ENCODE data around the gene CAPS2. TPM values are rescaled to one million over a fixed set of nuclear protein-coding genes. Genes with fewer than 3 reads are reported as not detected.

The CAPS2 gene
- total and polyA plus RNA-seq, 10 of the 15 experiments (the other 5 are each of a cell fraction or from before 2014, with no cell fraction given), result 2.0 to 6.4 (median 4.2) TPM

- BruUV-seq (replicated peaks), result no TSS peak
- H3K4me2 ChIP-seq (ENCODE audit: control insufficient read depth, insufficient read depth), result no peak overlapping the region
- H3K79me2 ChIP-seq (ENCODE audit: control insufficient read depth, insufficient read depth, low read length), result no peaks in the 10 kb centered on the region
- no peak overlapping the region for H3K4me3 ChIP-seq
- ChIA-PET CTCF (interaction anchor here (1.1 to 2.1 kb wide), 3 partner anchors 11 to 162 kb away, joined by 3 to 8 read pairs (median 6); partner anchors contain the start of gene GLIPR1L1), SMC1A (ENCODE audit: uncharacterized antibody, unreplicated experiment) (interaction anchor here (0.7 to 0.9 kb wide), 2 partner anchors 65 to 1308 kb away, joined by 3 read pairs; no protein-coding TSS in a partner anchor), POLR2A (no interaction called here), RAD21 (ENCODE audit: unreplicated experiment) (no interaction called here)
- FAIRE-seq (no peak), DNase-seq (ENCODE audit: low read depth, low spot score) (no peak), ATAC-seq (no peak)
- H4K20me1 ChIP-seq (ENCODE audit: control insufficient read depth, insufficient read depth), result no peaks in the 10 kb centered on the region
- no peaks in the 10 kb centered on the region for H3K9me3 ChIP-seq (replicated peaks; ENCODE audit: control insufficient read depth, insufficient read depth, low read length)
- WGBS (ENCODE audit: insufficient coverage, insufficient replicate concordance, low lambda C conversion rate, missing lambda C conversion rate), result 4% methylated on average over 1 of the region's 1 CpG
- no peak overlapping the region for H3K9ac ChIP-seq (ENCODE audit: control insufficient read depth, insufficient read depth, low read length)
- in situ Hi-C loops (cut with MboI), result no loop called here
- H3K36me3 ChIP-seq (ENCODE audit: control insufficient read depth in 2 of 2, insufficient read depth in 2 of 2, low read length in 1 of 2), result no peaks in the 10 kb centered on the region
- intact Hi-C loops (cut with micrococcal nuclease; ENCODE audit: unreplicated experiment), result no loop called here
- H2AFZ ChIP-seq (ENCODE audit: control insufficient read depth, low read depth, low read length), result no peak overlapping the region
- no peak overlapping the region for H3K27ac ChIP-seq (ENCODE audit: control insufficient read depth, insufficient read depth)
- no peaks in the 10 kb centered on the region for H3K4me1 ChIP-seq (ENCODE audit: control insufficient read depth, insufficient read depth, low read length)
- no peaks in the 10 kb centered on the region for H3K27me3 ChIP-seq (replicated peaks in 1 of 2; ENCODE audit: control insufficient read depth in 2 of 2, insufficient read depth in 2 of 2, low read length in 1 of 2)
- TF ChIP-seq NKRF (conservative IDR thresholded peaks at IDR 0.05) (no peak), IRF5 (IDR thresholded peaks at IDR 0.05; ENCODE audit: borderline replicate concordance) (no peak), CHD2 (IDR thresholded peaks at IDR 0.05; ENCODE audit: borderline replicate concordance, low read depth, low read length) (no peak), GATAD2B (conservative IDR thresholded peaks at IDR 0.05; ENCODE audit: low read depth) (no peak), CREB1 (IDR thresholded peaks at IDR 0.05; ENCODE audit: low read depth) (no peak), NFXL1 (IDR thresholded peaks at IDR 0.05; ENCODE audit: borderline replicate concordance) (no peak), KLF5 (IDR thresholded peaks at IDR 0.05; ENCODE audit: partially characterized antibody) (no peak), ZBTB40 (IDR thresholded peaks at IDR 0.05; ENCODE audit: borderline replicate concordance) (no peak), CEBPZ (IDR thresholded peaks at IDR 0.05; ENCODE audit: low read depth, low read length) (no peak), ETV6 (conservative IDR thresholded peaks at IDR 0.05 in 1 of 2, IDR thresholded peaks at IDR 0.05 in 1 of 2; ENCODE audit: borderline replicate concordance in 1 of 2, low read depth in 1 of 2) (no peak), HCFC1 (IDR thresholded peaks at IDR 0.05; ENCODE audit: low read length) (no peak), ZZZ3 (IDR thresholded peaks at IDR 0.05; ENCODE audit: control insufficient read depth, insufficient read length, low read depth) (no peak), KDM1A (IDR thresholded peaks at IDR 0.05; ENCODE audit: borderline replicate concordance) (no peak)
Observed at GRCh38 chr12:75322464-75322863, 7.7 kb downstream of the CAPS2 start.
